Measurements from ENCODE around the gene ACSL6.

DNA sequence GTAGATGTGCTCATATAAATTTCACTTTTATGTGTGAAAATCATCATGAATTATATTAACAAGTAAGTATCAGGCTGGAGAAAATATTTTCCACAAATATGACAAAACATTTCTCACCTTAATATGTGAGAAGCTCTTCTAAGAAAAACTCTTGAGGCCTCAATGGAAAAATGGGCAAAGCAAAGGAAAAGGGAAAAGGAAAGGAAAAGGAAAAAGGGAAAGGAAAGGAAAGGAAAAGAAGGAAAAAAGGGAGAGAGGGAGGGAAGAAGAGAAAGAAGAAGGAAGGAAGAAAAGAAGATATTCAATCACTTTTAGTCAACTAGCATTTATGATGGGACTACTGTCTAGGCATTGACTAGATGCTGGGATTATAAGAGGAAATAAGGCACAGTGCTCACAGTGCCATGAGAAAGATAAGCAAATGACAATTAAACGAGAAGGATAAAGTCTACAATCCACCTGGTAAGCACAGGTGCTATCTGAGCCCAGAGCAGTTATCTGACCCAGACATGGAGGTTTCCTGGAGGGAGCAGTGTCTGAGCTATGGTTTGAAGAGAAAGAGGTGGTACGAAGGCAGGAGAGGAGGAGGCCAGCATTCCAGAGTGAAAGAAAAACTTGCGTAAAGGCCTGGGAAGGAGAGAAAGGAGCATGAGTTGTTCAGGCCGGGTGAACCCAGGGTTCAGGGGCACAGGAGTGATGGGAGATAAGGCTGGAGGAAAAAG is 18.3 kb upstream of the ACSL6 start:
- TF ChIP-seq, protein P1, sequence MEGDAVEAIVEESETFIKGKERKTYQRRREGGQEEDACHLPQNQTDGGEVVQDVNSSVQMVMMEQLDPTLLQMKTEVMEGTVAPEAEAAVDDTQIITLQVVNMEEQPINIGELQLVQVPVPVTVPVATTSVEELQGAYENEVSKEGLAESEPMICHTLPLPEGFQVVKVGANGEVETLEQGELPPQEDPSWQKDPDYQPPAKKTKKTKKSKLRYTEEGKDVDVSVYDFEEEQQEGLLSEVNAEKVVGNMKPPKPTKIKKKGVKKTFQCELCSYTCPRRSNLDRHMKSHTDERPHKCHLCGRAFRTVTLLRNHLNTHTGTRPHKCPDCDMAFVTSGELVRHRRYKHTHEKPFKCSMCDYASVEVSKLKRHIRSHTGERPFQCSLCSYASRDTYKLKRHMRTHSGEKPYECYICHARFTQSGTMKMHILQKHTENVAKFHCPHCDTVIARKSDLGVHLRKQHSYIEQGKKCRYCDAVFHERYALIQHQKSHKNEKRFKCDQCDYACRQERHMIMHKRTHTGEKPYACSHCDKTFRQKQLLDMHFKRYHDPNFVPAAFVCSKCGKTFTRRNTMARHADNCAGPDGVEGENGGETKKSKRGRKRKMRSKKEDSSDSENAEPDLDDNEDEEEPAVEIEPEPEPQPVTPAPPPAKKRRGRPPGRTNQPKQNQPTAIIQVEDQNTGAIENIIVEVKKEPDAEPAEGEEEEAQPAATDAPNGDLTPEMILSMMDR (IDR thresholded peaks at IDR 0.05): no peak
- no peak for TF ChIP-seq EZH2 (IDR thresholded peaks at IDR 0.05; ENCODE audit: borderline replicate concordance, insufficient read depth, low read depth, low read length, poor library complexity, severe bottlenecking)
